HG03060 (cell line): ENCODE measurements around the gene SCCPDH.
"Not testable (repeated sequence)": the region's sequence is repeated elsewhere in the genome, so short reads cannot be mapped to it uniquely, and the experiment has no call there.

ENCODE experiments used
- ATAC-seq: cut with Tn5 transposase; IDR thresholded peaks from one replicate; pipeline ENCODE4 v1.9.1; 2021; ENCODE audit warnings: low read depth, moderate number of reproducible peaks; ENCODE audit not compliant: unreplicated experiment

Gene SCCPDH, protein sequence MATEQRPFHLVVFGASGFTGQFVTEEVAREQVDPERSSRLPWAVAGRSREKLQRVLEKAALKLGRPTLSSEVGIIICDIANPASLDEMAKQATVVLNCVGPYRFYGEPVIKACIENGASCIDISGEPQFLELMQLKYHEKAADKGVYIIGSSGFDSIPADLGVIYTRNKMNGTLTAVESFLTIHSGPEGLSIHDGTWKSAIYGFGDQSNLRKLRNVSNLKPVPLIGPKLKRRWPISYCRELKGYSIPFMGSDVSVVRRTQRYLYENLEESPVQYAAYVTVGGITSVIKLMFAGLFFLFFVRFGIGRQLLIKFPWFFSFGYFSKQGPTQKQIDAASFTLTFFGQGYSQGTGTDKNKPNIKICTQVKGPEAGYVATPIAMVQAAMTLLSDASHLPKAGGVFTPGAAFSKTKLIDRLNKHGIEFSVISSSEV

DNA sequence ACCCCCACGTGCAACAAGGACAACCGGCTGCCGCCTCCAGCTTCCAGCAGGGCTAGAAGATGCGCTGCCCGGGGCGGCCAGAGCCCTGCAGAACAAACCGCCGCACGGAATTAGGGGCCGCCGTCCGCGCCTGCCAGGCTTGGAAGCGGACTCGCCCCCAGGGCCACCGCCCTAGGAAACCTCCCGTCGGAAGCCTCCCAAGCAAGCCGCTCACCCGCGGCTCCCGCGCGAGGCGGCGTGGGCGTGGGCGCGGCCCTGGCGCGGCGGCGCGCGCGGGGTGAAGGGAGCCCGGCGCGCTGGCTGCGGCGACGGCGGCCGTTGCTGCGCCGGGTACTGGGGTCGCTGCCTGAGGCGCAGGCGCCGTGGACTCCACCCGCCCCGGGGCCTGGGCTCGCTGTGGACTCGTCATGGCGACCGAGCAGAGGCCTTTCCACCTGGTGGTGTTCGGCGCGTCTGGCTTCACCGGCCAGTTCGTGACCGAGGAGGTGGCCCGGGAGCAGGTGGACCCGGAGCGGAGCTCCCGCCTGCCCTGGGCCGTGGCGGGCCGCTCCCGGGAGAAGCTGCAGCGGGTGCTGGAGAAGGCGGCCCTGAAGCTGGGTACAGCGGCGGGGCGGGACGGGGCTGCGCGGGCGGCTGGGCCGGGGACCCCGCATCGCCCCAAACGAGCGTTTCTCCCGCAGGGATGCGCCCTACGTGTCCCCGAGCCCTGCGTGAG is at the start of gene SCCPDH:
SCCPDH (plus strand) TSS at position 394 of the 715 bp plus-strand sequence; CDS start at position 408, 14 bp downstream.
- ATAC-seq = peak; percentile 44

DNA sequence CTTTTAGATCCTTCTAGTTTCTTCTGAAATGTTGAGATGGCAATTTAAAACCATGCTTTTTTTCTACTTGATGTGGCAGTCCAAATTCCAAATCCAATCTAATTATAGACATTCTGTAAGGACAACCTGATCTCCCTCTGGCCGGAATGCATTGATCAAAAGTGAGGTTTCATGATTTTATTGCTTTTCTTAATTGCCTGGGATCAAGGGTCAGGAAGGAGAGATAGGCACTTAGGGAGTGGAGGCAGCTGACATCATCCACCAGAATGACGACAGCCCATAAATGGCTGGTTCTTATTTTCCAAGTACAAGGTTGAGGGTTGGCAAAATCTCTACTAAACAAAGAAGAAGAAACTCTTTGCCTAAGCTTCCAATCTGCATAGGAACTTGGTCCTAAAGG is 46.4 kb upstream of the SCCPDH start:
- no peak for ATAC-seq

DNA sequence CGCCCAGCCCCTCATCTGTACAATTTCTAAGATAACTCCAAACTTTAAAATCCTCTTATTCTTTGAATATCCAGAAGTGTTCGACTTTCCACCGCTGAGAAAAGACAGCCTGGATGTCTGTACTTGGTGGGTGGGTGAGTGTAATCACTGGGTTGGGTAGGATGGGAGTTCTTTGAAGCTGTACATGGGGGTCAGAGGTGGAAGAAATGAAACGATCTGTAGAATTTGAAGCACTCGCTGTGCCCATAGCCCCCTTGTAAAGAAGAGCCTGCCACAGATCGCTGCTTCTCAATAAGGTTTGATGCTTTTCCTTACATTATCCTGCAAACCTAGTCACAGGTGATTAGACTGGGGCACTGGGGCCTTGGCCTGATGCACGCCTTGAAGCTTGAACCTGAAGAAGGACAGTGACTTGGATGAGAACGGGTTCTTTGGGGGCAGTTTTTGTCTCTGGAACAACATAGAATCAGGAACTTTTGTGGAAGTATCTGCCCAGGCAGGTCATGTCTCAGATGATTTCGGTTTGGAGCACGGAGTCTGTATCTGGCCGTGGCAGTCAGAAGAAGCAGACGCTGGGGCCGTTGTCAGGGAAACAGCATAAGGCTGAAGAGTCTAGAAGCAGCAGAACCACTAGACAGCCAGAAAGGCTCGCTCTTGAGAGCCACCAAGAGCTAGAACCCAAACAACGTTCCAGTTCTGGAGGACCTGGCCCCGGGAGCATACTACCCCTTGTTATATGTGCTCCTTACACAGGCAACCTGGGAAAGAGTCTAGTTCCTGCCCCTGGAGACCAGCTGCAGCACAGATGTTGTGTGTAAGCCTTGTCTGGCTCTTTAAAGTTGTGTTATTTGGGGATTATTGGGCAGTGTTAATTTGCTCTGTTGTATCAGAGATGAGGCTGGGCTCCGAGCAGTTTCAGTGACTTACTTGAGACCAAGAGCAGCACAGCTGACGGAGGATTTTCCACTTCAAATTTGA is 45.1 kb upstream of the SCCPDH start:
- ATAC-seq = no peak

DNA sequence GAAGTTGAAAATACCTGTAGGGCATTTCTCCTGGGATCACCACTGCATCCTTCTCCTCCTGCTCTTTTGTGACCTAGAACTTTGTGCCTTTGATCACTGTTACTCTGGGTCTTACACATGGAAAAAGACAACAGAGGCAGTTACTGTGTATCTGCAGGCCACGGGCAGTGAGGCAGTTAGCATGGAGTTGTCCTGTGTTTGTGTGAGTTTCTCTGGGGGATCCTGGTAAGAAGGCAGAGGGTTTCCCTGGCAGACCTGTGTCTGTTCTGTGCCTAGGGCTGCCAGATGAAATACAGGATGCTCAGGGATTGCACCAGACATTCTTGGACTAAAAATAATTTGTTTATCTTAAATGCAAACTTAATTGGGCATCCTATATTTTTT is 44.4 kb upstream of the SCCPDH start:
- ATAC-seq = no peak

DNA sequence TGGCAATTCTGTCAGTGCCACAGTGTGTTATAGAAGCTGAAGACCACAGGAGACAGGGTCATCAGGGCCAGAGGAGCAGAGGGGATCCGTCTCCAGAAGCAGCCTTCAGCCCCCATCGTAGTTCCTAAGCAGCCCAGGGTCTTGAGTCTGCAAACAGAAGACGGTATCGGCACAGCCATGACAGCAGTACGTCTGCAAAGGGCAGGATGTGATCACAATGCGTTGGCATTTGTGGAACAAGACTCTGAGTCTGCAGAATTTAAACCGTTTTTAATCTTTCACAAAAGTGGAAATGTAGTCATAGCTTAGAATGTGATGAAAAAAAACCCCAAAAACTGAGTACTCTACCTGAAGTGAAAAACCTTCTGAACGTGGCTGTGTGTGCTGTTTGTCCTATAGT is 44.0 kb upstream of the SCCPDH start:
- no peak for ATAC-seq

DNA sequence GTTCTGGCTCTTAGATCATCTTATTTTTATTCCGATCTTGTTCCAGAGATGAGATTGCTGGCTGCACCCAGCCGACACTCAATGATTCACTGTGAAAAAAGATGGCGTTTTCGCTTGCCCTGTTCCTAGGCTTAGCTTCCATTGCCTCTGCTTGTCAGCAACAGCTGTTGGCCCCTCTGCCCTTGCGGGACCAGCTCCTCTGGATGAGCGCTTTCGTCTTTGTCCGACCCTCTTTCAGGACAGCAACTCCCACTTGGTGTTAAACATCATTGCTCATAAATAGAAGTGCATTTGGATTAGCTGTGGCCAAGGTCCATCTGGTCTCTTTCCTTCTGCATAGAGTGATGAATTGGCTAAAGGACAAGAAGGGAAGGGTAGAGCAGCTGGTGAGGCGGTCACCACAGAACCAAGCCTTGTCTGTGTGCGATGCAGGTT is 43.5 kb upstream of the SCCPDH start:
- no peak for ATAC-seq

DNA sequence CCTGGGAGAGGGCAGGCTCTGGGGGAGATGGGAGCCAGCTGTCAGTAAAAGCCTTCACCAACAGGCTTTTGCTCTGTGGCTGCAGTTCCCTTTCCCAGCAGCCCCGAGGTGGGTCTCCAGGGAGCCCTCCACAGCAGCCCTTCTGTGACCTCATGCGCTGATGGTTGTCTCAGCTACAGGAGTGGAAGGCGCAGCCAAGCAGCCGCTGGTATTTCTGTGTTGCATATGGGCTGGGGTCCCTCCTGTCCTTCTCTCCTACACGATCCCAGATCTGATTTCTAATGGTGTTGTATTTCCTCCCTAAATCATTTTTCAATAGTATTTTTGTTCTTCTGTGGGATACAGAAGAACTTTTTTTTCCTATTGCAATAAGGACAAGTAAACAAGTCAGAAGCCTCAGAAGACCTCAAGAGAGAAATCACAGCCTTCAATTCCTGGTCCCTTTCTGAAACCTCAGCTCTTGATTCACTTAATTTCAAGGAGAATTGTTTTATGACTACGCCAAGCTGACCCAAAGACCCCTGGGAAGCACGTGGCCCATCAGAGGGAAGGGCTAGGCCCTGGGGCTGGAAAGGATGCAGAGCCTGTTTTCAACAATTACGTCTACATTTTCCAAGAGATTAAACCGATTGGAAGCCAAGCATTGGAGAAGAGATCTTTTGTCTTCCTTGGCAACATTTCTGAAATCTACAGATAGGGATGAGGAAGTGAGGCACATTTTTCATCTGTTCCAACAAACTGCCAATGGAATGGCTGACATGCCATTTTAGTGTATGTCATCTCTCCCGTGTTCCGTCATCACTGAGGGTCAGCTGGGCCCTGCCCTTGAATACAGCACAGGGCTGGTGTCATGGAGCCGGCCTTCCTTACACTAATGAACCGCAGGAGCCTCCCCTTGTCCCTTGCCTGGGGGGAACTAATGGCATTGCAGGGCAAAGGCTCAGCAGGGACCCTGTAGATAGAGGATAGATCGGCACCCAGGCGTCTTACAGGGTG is 42.0 kb upstream of the SCCPDH start:
- ATAC-seq = no peak

DNA sequence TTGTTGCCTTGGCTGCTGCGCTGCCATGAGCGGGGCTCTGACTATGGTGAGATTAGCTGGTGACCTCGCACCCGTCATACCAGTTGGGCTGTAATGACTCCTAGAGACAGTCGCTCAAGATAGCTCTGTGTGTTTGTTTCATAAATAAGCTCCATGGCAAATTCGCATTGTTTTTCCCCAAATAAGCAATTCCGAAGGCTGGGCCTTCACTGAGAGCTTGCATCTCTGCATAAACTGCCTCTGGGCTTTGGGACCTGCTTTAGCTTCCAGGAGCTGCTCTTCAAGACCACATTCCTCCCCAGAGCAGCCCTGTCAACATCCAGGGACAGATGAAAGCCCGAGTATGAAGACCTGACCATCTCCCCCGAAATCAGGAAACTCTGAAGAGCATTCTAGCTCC is 40.7 kb upstream of the SCCPDH start:
- no peak for ATAC-seq

DNA sequence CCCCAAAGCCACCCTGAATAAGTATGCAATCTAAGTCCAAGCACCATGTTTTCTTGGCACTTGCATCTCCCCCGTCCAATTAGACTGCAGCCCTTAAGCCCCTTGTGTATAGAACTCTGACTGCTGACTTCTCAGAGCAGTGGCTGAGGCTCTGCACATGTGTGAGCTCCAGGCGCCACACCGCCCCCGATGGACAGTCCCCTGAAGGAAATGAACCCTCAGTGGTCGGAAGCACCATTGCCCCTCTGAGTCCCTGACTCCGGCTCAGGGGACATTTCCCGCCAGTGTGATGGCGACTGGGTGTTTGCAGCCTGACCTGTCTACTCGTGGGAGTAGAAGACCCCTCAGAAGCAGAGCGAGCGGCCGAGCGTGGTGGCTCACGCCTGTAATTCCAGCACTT is 37.2 kb upstream of the SCCPDH start:
- no peak for ATAC-seq

DNA sequence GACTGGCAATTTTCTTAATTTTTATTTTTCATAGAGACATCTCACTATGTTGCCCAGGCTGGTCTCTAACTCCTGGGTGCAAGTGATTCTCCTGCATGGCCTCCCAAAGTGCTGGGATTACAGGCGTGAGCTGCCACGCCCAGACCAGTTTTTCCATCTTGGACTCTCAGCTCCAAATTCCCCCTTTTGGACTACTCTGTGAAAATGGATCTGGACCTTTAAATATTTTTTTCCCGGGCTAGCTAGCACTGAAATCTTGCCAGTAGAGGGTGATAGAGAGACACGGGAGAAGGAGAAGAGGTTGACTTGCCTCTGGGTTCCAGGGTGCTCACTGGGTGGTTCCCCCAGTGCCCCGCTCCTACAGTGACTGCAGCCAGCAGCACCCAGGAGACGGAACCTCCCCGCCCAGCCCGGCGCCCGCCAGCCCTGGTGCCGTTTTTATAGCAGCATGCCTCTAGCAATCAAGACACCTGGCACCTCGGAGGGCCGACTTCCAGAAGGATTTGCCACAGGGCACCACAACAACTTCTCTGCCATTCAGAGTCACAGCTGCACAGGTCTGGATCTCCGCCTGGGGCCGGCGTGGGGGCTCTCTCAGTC is 34.7 kb upstream of the SCCPDH start:
- no peak for ATAC-seq

DNA sequence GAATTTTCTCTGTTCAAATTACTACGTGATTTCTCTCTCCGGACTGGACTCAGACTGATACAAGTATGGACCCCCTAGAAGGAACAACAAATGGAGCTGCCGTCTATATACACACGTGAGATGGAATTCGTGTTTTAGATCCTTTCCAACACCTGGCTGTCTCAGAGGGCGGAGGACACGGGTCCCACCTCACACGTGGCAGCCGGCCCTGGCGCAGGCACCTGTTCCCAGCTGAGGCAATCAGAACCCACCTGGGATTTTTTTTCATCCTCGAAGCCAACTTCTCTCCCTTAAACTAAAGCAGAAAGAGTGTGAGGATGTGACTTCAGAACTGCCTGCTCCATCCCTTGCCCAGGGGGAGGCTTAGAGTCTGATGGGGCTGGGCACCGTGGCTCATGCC is 34.1 kb upstream of the SCCPDH start:
- no peak for ATAC-seq

DNA sequence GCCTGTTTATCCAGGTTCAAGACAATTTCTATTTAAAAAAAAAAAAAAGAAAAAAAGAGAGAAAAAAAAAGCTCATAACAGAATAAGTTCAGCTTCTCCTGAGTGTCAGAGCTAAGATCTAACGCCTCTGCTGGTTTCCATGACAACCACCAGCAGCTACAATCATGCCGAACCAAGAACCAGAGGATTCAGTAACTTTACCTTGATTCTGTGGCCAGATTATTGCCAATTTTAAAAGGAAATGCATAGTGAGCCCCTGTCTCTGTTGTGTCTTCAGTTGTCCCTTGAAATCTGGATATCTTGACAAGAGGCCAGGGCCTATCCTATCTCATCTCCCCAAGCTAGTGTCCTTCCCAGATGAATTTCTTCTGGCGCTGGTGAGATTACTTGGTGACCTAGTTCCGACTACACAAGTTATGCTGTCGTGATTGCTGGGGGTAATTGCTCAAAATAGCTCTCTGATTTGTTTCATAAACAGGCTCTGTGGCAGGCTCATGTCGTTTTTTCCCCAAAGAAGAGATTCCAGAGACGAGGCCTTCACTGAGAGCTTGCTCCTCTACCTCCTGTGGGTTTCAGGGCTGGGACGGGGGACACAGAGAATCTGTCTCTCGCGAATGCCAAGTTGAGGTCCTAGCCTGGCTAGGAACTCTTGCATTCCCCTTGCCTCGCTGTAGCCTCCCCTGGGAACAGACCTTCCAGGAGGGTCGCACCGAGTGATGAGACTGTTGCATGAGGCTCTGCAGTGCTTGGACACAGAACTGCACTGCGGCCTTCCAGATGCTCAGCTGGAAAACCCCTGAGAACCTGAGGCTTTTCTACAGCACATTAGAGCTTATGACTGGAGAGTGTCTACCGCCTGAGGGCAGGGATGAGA is 32.4 kb upstream of the SCCPDH start:
- ATAC-seq = no peak

DNA sequence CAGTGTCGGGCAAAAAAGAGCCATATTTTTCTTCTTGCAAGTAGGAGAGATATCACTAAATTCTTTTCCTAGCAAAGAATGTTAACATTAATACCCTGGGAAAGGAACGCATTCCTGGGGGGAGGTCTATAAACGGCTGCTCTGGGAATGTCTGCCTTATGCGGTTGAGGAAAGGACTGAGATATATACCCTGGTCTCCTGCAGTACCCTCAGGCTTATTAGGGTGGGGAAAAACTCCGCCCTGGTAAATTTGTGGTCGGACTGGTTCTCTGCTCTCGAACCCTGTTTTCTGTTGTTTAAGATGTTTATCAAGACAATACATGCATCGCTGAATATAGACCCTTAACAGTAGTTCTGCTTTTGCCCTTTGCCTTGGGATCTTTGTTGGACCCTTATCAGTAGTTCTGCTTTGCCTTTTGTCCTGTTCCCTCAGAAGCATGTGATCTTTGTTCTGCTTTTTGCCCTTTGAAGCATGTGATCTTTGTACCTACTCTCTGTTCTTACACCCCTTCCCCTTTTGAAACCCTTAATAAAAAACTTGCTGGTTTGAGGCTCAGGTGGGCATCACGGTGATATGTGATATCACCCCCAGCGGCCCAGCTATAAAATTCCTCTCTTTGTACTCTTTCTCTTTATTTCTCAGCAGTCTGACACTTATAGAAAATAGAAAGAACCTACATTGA is 29.9 kb upstream of the SCCPDH start:
- not testable (repeated sequence) for ATAC-seq

DNA sequence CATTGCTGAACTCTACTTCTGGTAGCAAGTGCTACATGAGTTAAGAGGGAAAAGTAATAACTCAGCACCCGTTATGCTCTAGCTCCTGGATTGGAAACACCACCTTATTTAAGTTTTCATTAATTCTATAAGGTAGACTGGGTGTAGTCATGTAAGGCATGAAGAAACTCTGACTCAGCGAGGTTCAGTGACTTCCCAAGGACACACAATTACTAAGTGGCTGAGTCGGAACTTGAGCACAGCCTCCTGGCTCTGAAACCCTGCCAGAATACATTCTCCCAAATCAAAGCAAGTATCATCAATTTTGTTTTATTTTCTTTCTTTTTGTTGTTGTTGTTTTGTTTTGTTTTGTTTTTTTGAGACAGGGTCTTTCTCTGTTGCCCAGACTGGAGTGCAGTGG is 29.1 kb upstream of the SCCPDH start:
- ATAC-seq = no peak

DNA sequence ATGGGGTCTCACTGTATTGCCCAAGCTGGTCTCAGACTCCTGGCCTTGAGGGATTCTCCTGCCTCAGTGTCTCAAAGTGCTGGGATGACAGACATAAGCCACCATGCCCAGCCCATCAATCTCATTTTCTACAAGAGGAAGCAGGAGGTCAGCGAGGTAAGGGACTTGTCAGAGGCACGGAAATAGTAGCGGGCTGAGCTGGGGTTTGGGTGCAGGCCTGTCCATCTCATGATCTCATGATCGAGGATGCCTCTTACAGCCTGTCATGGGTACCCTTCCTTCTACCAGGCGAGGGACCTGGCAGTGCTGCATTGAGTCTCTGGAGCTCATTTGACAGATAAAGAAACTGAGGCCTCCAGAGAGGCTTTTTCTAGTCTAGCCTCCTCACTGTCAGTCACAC is 28.5 kb upstream of the SCCPDH start:
- ATAC-seq = no peak

DNA sequence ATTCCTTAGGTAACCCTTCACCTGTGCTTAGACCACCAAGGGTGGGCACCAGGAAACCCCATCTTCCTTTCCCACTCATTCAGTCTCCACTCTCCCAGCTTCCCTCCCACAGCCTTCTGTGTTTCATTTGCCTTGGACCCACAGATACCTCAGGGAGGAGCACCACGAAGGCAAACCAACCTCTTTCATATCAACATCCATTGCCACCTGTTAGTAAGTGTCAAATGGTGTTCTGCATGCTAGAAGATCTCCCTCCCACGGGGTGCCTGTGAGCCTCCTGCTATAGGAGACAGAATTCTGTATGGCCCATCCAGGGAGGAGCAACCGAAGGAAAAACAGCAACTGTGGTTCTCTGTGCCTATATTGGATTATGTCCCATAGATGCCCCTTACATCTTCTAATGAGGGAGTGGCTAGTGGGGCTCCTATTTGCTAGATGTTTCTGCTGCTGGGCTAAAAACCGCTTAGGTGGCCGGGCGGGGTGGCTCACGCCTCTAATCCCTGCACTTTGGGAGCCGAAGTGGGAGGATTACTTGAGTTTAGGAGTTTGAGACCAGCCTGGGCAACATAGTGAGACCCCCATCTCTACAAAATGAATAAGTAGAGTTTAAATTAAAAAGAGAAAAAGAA is 25.6 kb upstream of the SCCPDH start:
- ATAC-seq = no peak

DNA sequence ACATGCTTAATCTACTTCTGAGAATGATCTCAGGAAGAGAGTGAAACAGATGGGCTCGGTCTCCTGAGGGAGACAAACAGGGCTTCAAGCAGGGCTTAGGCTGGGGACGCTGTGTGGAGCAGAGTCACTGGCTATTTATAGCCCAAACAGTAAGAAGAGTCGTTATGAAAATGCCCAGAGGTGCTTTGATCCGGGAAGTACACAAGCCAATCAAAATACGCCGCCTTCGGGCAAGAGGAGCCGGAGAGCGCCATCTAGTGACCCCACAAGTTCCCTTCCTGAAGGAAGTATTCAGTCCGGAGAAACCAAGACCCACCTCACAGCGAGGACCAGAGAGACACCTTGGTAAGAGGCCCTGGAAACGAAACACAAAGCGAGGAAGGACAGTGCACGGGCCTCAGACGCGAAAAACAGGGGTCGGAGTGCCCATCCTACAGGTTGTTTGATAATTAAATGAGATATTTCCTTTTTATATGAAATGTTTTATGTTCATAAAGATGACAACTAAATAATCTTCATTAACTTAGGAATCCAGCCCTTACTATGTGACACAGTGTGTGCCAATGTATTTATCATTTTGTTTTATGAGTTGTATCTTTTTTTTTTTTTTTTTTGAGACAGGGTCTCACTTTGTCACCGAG is 25.0 kb upstream of the SCCPDH start:
- ATAC-seq = peak; percentile 94
